ENCODE measurements around the gene NFIA.

NFIA gene

DNA sequence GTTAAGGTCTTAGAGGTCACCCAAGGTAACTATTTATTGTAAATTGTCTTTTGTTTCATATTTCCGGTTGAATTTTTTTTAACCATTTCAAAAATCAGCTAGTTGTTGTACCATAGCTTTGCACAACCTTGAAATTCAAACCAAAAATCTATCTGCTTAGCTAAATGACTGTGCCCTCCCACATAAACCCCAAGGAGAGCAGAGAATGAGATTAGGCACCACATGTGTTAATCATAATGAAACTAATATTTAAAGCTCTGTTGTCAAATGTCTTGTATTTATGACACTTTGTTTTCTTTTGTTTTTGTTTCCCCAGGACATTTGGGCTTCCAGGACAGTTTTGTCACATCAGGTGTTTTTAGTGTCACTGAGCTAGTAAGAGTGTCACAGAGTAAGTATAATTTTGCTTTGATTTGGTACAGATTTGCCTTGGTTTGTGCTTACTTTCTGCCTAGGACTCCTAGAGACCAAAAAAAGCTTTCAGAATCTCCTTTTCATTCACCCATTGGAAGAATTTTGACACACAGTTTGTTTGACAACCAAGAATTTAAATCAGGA lies 249.9 kb downstream of the NFIA start:
- H3K4me3 ChIP-seq (ENCODE audit: control insufficient read depth, low read depth, low read length), result no peak overlapping the region
- DNase-seq (ENCODE audit: low read depth), result no peak
- TF ChIP-seq CTCF (IDR thresholded peaks at IDR 0.05; ENCODE audit: control insufficient read depth, insufficient read depth, low read depth, low read length, missing control alignments), result no peak

DNA sequence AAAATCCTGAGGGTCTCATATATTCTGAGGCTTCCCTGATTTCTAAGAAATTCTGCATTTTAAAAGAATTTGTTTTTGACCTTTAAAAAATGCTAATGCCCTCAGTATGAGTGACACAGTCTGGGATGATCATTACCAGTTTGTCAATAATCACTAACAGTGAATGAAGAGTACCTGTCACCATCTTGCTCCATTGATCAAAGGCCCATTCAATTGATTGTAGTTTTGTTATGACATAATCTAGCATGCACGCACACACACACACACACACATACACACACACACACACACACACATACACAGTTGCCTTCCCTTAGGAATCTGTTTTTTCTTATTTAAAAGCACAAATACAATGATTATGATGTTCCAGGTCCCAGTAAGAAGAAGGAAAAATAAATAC lies 250.4 kb downstream of the NFIA start:
- no peak for DNase-seq (ENCODE audit: low read depth)
- no peak overlapping the region for H3K4me3 ChIP-seq (ENCODE audit: control insufficient read depth, low read depth, low read length)
- TF ChIP-seq CTCF (IDR thresholded peaks at IDR 0.05; ENCODE audit: control insufficient read depth, insufficient read depth, low read depth, low read length, missing control alignments), result no peak

DNA sequence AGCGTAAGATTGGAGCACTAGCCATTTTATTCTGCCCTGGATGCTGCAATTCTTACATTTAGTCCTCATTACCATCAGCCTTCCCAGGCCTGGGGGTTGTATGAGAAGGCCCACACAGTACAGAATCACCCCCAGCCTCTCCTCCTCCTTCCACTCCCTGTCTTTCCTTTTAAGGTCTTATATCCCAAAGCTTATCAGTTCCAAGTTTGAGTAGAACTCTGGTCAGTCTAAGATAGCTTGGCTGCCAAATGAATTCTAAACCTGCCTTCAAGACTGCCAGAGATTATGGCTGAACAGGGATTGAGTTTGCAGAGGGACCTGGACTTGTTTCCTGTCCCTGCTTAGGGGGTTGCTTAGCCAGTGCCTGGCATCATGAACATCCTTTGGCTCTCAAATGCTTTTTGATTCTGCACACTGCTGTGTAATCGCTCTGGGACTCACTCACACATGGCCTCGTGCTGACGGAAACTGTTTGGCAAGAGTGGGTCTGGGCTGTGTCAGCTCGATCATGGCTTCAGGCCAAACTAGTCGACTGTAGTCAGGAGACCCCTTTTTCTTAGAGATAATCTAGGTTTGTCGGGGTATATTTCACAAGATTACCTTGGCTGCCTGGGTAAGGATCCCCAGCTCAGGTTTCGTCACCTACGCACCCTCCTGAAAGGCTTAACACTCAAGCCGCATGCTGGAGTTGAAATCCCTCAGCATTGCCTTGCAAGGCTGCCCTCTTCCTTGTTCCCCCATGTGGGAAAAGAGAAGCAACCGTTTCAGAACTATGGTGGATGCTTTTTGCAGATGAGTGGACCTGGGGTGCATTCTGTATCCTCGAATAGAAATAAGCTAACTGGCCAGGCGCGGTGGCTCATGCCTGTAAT lies 252.6 kb downstream of the NFIA start:
- H3K4me3 ChIP-seq (ENCODE audit: control insufficient read depth, low read depth, low read length), result no peak overlapping the region
- no peak for TF ChIP-seq CTCF (IDR thresholded peaks at IDR 0.05; ENCODE audit: control insufficient read depth, insufficient read depth, low read depth, low read length, missing control alignments)
- DNase-seq (ENCODE audit: low read depth), result no peak

DNA sequence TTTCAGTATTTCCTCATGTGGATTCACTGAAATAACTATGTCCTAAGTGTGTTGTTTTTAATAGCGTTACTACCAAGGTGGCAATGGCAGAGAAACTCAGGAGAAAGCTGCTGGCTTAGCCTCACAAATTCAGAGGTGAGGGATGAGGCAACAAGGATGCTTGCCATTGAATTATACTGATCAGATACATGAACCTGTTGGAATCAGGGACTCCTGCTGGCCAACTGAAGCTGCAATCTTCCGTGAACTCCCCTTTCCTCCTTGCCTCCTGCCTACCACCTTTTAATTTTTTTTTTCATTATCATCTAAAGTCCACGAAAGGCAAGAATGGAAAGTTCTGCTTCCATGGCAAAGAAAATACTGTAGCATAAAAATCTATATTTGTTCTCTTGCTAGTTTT lies 254.7 kb downstream of the NFIA start:
- no peak for DNase-seq (ENCODE audit: low read depth)
- peak; percentile 10 for TF ChIP-seq CTCF (IDR thresholded peaks at IDR 0.05; ENCODE audit: control insufficient read depth, insufficient read depth, low read depth, low read length, missing control alignments)
- H3K4me3 ChIP-seq (ENCODE audit: control insufficient read depth, low read depth, low read length), result no peak overlapping the region

DNA sequence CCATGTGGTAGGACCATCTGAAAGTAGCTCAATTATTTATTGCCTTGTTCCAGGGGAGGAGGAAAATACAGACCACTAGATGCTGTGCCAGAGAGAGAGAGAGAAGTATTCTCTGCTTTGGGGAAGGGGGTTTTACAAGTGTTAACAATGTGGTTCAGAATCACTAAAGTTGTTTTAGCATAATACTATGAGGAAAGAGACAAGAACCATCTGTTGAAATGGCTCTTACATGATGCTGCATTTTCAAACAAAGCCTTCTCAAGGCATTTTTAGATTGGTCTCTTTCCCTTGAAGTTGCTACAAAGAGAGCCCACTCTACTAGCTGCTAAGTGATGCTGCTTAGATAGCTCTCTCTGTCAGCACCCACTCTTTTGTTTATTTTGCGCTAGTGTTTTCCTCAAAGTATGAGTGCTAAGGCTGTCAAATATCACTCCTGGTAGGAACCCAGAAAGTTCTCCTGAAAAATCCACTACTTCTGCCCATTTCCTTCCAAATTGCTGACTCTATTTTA lies 255.1 kb downstream of the NFIA start:
- no peak overlapping the region for H3K4me3 ChIP-seq (ENCODE audit: control insufficient read depth, low read depth, low read length)
- no peak for DNase-seq (ENCODE audit: low read depth)
- TF ChIP-seq CTCF (IDR thresholded peaks at IDR 0.05; ENCODE audit: control insufficient read depth, insufficient read depth, low read depth, low read length, missing control alignments), result no peak

DNA sequence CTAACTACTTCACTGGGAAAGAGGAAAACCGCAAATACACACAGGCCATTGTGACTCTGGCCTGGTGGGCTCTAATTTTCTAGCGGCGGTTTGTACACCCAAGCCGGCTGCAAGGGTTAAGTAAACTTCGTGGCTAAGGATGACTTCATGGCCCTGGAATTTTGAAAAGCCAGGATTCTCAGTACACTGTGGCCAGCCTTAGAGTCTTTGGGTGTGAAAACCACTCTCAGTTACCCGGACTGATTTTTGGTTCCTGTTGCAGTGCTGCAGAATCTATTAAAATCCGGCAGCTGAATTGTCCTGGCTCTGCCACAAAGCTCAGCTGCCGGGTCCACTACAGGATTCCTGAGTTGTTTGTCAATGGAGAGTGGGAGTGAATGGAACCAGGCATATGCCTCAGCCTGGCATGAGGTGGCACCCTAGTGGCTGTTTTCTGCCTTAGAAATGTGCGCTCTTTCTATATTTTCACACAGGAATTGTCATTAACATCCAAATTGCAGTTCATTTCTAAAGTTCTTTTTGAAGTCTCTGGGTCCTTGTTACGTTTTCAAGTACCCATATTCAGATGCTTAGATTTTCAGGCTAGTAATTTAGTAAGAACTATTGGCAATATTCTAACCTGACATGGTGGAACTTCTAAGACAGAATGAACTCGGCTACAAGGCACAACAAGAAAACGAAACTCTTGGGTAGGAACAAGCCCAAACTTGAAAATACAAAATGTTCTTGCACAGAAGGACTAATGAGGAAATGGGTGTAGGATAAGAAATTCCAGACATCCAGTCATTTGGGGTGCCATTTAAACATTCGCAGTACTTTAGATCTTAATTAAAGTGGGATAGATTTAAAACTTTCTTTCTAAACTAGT lies 255.9 kb downstream of the NFIA start:
- TF ChIP-seq CTCF (IDR thresholded peaks at IDR 0.05; ENCODE audit: control insufficient read depth, insufficient read depth, low read depth, low read length, missing control alignments), result peak; percentile 81
- DNase-seq (ENCODE audit: low read depth), result peak; percentile 64
- peak overlapping the region; percentile 4 for H3K4me3 ChIP-seq (ENCODE audit: control insufficient read depth, low read depth, low read length)
